Panc1 (cell line): Measurements from ENCODE around the gene EVI5.

Experiments
- POLR2AphosphoS5 ChIP-seq: IDR thresholded peaks from 2 replicates; pipeline ENCODE4 v1.6.1; 2012; ENCODE audit warnings: mild to moderate bottlenecking, low read depth, low read length, moderate library complexity
- REST ChIP-seq, 2 experiments: IDR thresholded peaks; 2 replicates each; pipeline ENCODE4 v1.6.1; 2011 to 2012; ENCODE audit warnings: low read depth in 2 of 2, control low read depth in 1 of 2, low read length in 1 of 2, mild to moderate bottlenecking in 1 of 2, moderate library complexity in 1 of 2; ENCODE audit not compliant: insufficient read depth in 1 of 2
- TCF7L2 ChIP-seq: IDR thresholded peaks from 2 replicates; pipeline ENCODE4 v1.6.1; 2011; ENCODE audit warnings: mild to moderate bottlenecking, low read depth, low read length, inconsistent platforms
- TF ChIP-seq, protein P1 (sequence below): fragments of 450-650 bp; IDR thresholded peaks from 2 replicates; pipeline ENCODE4 v1.5.1; 2017; ENCODE audit warnings: mild to moderate bottlenecking

DNA sequence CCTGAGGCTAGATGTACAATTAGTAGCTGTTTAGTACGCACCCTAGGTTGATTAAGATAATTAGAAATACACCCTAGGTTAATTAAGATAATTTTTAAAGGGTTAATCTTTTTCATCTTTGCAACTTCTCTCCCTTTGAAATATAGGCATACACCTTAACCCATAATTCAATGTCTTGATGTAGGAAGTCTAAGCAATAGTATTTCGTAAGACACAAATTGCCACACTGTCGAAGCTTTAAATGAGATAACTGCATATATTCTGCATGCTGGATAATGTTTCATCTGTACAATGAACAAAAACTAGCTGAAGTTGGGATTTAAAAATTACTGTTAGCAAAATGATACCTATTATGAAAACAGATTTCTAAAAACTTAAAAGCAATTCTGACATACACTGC, 122.9 kb downstream of the EVI5 start:
- TF ChIP-seq, protein P1, sequence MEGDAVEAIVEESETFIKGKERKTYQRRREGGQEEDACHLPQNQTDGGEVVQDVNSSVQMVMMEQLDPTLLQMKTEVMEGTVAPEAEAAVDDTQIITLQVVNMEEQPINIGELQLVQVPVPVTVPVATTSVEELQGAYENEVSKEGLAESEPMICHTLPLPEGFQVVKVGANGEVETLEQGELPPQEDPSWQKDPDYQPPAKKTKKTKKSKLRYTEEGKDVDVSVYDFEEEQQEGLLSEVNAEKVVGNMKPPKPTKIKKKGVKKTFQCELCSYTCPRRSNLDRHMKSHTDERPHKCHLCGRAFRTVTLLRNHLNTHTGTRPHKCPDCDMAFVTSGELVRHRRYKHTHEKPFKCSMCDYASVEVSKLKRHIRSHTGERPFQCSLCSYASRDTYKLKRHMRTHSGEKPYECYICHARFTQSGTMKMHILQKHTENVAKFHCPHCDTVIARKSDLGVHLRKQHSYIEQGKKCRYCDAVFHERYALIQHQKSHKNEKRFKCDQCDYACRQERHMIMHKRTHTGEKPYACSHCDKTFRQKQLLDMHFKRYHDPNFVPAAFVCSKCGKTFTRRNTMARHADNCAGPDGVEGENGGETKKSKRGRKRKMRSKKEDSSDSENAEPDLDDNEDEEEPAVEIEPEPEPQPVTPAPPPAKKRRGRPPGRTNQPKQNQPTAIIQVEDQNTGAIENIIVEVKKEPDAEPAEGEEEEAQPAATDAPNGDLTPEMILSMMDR = no peak
- TF ChIP-seq REST (IDR thresholded peaks at IDR 0.05; ENCODE audit: insufficient read depth in 1 of 2, low read depth in 2 of 2, low read length in 1 of 2) (no peak), POLR2AphosphoS5 (no peak), TCF7L2 (no peak)
